Neural progenitor cell (in vitro differentiated cells): ENCODE results near the gene SCFD2.

Source experiments
- CTCF ChIP-seq: fragments of 200-600 bp; sonication (generic); IDR thresholded peaks from 2 replicates; pipeline ENCODE4 v1.5.1; 2017; ENCODE audit warnings: antibody characterized with exemption, mild to moderate bottlenecking
- EZH2 ChIP-seq: fragments of 200-600 bp; sonication (generic); IDR thresholded peaks from 2 replicates; pipeline ENCODE4 v1.6.1; 2017; ENCODE audit warnings: antibody characterized with exemption, mild to moderate bottlenecking, moderate library complexity
- EZH2phosphoT487 ChIP-seq: fragments of 200-600 bp; sonication (generic); IDR thresholded peaks from 2 replicates; pipeline ENCODE4 v1.6.1; 2017; ENCODE audit warnings: antibody characterized with exemption

GRCh38 chr4:52850406-52851124, 515.3 kb downstream of the SCFD2 start:
- TF ChIP-seq CTCF = no peak
- TF ChIP-seq EZH2 = no peak
- TF ChIP-seq EZH2phosphoT487 = no peak
